ENCODE results near the gene CCDC43. TPM values are rescaled to one million over a fixed set of nuclear protein-coding genes. Genes with fewer than 3 reads are reported as not detected.

The CCDC43 gene
- total and polyA plus RNA-seq, 2 of the 8 experiments (the other 6 are each of a cell fraction or from before 2014, with no cell fraction given): 4.9 to 38.1 TPM

DNA sequence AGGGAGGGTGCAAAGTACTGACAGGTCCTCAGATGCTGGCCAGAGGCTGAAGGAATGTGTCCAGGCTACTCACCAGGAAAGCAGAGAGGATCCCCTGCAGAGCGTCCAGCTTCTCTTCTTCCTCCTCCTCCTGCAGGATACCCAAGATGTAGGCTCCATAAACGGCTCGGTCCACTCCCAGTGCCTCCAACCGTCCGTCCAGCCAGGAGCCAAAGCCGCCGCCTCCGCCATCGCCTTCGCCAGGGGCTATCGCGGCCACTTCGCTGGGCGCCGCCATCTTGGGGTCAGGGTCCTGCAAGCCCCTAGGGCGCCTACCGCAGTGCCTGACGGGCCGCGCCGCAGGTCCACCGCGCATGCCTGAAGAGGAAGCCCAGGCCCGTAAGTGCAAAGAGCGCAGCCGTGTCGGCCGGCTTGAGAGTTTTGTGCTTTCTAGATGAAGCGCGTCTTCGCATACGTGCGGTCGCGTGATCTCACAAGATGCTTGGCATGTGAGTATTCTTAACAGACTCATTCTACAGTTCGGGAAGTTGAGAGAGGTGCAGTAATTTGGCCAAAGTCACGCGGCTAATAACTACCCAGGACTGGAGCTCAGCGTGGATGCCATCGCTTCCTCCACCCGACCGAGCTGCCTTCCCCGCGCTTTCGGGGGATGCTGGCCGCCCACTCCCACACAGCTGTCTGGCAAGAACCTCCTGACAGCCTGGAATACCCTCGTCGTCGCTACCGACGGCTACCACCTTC is at the start of gene CCDC43 (continued):
- TF ChIP-seq CHD7 (IDR thresholded peaks at IDR 0.05; ENCODE audit: insufficient replicate concordance, low read length): no peak
- peak; percentile 17; the same call in 1 of the 2 replicates for TF ChIP-seq USF2 (IDR thresholded peaks at IDR 0.05; ENCODE audit: low read length)
- TF ChIP-seq ASH2L (IDR thresholded peaks at IDR 0.05; ENCODE audit: low read length): peak; percentile 86
- TF ChIP-seq TEAD4 (IDR thresholded peaks at IDR 0.05; ENCODE audit: low read depth, low read length): no peak
- TF ChIP-seq RAD21 (IDR thresholded peaks at IDR 0.05 in 1 of 2, conservative IDR thresholded peaks at IDR 0.05 in 1 of 2; ENCODE audit: low read depth in 2 of 2, low read length in 2 of 2): peak in 1 of 2 experiments; percentile 8; a peak in 1 of 4 replicates
- no peak for TF ChIP-seq SIRT6 (IDR thresholded peaks at IDR 0.05; ENCODE audit: low read length)
- TF ChIP-seq CBX8 (IDR thresholded peaks at IDR 0.05; ENCODE audit: borderline replicate concordance, low read depth, low read length): no peak
- TF ChIP-seq EGR1 (IDR thresholded peaks at IDR 0.05; ENCODE audit: borderline replicate concordance, low read depth, low read length): no peak
